ENCODE data around the gene DPM3. TPM values are rescaled to one million over a fixed set of nuclear protein-coding genes. Genes with fewer than 3 reads are reported as not detected.

DPM3 gene
- total and polyA plus RNA-seq, 2 of the 13 experiments (the other 11 are each of a cell fraction or from before 2014, with no cell fraction given): 23.2 to 53.4 TPM

DNA sequence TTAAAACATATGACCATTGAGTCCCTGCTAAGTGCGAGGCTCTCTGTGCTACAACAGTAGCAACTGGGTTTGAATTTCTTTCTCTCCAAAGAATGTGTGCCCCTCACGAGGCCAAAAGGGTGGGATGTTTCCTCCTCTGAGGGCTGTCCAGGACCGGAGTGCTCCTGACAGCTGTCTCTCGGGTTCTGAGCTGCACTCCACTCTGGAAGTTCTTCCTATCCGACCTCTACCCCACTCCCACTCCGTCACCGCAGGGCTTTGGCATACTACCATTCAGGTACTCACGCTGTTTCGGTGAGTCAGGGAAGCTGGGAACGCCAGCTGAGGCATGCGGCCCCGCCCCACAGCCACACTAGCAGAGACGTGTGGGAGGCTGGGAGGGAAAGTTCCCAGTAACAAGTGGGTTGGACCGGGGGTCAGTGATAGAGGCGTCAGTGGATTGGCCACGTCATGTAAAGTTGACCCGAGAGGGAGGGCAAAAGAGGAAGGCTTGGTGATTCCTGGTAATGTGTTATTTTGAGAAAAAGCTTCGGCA, 5.4 kb downstream of the DPM3 start (continued):
- TF ChIP-seq, protein P1, sequence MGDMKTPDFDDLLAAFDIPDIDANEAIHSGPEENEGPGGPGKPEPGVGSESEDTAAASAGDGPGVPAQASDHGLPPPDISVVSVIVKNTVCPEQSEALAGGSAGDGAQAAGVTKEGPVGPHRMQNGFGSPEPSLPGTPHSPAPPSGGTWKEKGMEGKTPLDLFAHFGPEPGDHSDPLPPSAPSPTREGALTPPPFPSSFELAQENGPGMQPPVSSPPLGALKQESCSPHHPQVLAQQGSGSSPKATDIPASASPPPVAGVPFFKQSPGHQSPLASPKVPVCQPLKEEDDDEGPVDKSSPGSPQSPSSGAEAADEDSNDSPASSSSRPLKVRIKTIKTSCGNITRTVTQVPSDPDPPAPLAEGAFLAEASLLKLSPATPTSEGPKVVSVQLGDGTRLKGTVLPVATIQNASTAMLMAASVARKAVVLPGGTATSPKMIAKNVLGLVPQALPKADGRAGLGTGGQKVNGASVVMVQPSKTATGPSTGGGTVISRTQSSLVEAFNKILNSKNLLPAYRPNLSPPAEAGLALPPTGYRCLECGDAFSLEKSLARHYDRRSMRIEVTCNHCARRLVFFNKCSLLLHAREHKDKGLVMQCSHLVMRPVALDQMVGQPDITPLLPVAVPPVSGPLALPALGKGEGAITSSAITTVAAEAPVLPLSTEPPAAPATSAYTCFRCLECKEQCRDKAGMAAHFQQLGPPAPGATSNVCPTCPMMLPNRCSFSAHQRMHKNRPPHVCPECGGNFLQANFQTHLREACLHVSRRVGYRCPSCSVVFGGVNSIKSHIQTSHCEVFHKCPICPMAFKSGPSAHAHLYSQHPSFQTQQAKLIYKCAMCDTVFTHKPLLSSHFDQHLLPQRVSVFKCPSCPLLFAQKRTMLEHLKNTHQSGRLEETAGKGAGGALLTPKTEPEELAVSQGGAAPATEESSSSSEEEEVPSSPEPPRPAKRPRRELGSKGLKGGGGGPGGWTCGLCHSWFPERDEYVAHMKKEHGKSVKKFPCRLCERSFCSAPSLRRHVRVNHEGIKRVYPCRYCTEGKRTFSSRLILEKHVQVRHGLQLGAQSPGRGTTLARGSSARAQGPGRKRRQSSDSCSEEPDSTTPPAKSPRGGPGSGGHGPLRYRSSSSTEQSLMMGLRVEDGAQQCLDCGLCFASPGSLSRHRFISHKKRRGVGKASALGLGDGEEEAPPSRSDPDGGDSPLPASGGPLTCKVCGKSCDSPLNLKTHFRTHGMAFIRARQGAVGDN (CRISPR knock-in tag; IDR thresholded peaks at IDR 0.05): peak; percentile 62; the same call in 1 of the 2 replicates
- TF ChIP-seq ZNF292 (CRISPR knock-in tag; IDR thresholded peaks at IDR 0.05; ENCODE audit: borderline replicate concordance, low read depth): no peak
- TF ChIP-seq GABPA (IDR thresholded peaks at IDR 0.05; ENCODE audit: low read depth, low read length): no peak
- no peak for TF ChIP-seq GABPA (CRISPR knock-in tag; IDR thresholded peaks at IDR 0.05; ENCODE audit: low read depth)
- no peak for TF ChIP-seq DPF2 (CRISPR knock-in tag; IDR thresholded peaks at IDR 0.05; ENCODE audit: borderline replicate concordance, low read depth)
- no peak for TF ChIP-seq ZNF768 (CRISPR knock-in tag; IDR thresholded peaks at IDR 0.05)
- TF ChIP-seq, protein P2, sequence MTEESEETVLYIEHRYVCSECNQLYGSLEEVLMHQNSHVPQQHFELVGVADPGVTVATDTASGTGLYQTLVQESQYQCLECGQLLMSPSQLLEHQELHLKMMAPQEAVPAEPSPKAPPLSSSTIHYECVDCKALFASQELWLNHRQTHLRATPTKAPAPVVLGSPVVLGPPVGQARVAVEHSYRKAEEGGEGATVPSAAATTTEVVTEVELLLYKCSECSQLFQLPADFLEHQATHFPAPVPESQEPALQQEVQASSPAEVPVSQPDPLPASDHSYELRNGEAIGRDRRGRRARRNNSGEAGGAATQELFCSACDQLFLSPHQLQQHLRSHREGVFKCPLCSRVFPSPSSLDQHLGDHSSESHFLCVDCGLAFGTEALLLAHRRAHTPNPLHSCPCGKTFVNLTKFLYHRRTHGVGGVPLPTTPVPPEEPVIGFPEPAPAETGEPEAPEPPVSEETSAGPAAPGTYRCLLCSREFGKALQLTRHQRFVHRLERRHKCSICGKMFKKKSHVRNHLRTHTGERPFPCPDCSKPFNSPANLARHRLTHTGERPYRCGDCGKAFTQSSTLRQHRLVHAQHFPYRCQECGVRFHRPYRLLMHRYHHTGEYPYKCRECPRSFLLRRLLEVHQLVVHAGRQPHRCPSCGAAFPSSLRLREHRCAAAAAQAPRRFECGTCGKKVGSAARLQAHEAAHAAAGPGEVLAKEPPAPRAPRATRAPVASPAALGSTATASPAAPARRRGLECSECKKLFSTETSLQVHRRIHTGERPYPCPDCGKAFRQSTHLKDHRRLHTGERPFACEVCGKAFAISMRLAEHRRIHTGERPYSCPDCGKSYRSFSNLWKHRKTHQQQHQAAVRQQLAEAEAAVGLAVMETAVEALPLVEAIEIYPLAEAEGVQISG (CRISPR knock-in tag; IDR thresholded peaks at IDR 0.05): peak; percentile 48
- no peak; the same call in none of the 2 replicates for TF ChIP-seq MED1 (CRISPR knock-in tag; IDR thresholded peaks at IDR 0.05)
- TF ChIP-seq MAZ (IDR thresholded peaks at IDR 0.05; ENCODE audit: borderline replicate concordance, low read depth, low read length): no peak
- TF ChIP-seq MAZ (CRISPR knock-in tag; IDR thresholded peaks at IDR 0.05; ENCODE audit: low read depth): no peak
- TF ChIP-seq, protein P3, sequence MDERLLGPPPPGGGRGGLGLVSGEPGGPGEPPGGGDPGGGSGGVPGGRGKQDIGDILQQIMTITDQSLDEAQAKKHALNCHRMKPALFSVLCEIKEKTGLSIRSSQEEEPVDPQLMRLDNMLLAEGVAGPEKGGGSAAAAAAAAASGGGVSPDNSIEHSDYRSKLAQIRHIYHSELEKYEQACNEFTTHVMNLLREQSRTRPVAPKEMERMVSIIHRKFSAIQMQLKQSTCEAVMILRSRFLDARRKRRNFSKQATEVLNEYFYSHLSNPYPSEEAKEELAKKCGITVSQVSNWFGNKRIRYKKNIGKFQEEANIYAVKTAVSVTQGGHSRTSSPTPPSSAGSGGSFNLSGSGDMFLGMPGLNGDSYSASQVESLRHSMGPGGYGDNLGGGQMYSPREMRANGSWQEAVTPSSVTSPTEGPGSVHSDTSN (CRISPR knock-in tag; IDR thresholded peaks at IDR 0.05): no peak
- TF ChIP-seq CBX1 (IDR thresholded peaks at IDR 0.05; ENCODE audit: low read depth): no peak
- peak; percentile 53; the same call in 1 of the 2 replicates for TF ChIP-seq EEA1 (CRISPR knock-in tag; IDR thresholded peaks at IDR 0.05; ENCODE audit: borderline replicate concordance)
- TF ChIP-seq AHR (CRISPR knock-in tag; IDR thresholded peaks at IDR 0.05): no peak
- no peak for TF ChIP-seq ZNF260 (CRISPR knock-in tag; IDR thresholded peaks at IDR 0.05; ENCODE audit: borderline replicate concordance, low read depth)
- peak; percentile 83 for TF ChIP-seq FOSL2 (CRISPR knock-in tag; IDR thresholded peaks at IDR 0.05)
- no peak for TF ChIP-seq PRPF4 (IDR thresholded peaks at IDR 0.05; ENCODE audit: low read depth, low read length, poor library complexity, severe bottlenecking)
- no peak for TF ChIP-seq ARNT2 (CRISPR knock-in tag; IDR thresholded peaks at IDR 0.05; ENCODE audit: low read depth)
- TF ChIP-seq, protein P4, sequence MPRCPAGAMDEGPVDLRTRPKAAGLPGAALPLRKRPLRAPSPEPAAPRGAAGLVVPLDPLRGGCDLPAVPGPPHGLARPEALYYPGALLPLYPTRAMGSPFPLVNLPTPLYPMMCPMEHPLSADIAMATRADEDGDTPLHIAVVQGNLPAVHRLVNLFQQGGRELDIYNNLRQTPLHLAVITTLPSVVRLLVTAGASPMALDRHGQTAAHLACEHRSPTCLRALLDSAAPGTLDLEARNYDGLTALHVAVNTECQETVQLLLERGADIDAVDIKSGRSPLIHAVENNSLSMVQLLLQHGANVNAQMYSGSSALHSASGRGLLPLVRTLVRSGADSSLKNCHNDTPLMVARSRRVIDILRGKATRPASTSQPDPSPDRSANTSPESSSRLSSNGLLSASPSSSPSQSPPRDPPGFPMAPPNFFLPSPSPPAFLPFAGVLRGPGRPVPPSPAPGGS (CRISPR knock-in tag; IDR thresholded peaks at IDR 0.05): no peak; the same call in 1 of the 2 replicates
- TF ChIP-seq, protein P5, sequence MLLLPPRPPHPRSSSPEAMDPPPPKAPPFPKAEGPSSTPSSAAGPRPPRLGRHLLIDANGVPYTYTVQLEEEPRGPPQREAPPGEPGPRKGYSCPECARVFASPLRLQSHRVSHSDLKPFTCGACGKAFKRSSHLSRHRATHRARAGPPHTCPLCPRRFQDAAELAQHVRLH (CRISPR knock-in tag; IDR thresholded peaks at IDR 0.05; ENCODE audit: borderline replicate concordance, low read depth): no peak
- TF ChIP-seq ZNF335 (CRISPR knock-in tag; IDR thresholded peaks at IDR 0.05): peak; percentile 72; the same call in 1 of the 2 replicates
